Natural killer cell (primary cell): ENCODE data around the gene ULK4. TPM values are rescaled to one million over a fixed set of nuclear protein-coding genes. Genes with fewer than 3 reads are reported as not detected.

Source experiments
- ATAC-seq, 3 donors: fragments of 150-1000 bp in 2 of 3; fragments of 200-7000 bp in 1 of 3; cut with Tn5 transposase; 1 replicate in 1 of 3; 2 replicates in 2 of 3; pipeline ENCODE4 v1.10.0; 2021; ENCODE audit warnings: mild to moderate bottlenecking in 2 of 3, moderate library complexity in 2 of 3
- DNase-seq, 2 donors: peaks; one replicate each; pipeline versions ENCODE4 v3.0.0 to v3.0.0-alpha.2; 2013 to 2021; ENCODE audit warnings: mixed read lengths in 1 of 2
- H3K27ac ChIP-seq: one replicate; pipeline ENCODE4 v1.5.1; 2013; ENCODE audit warnings: mild to moderate bottlenecking, low read length
- H3K27me3 ChIP-seq: one replicate; pipeline ENCODE4 v1.6.1; 2013; ENCODE audit warnings: low read length; ENCODE audit not compliant: control insufficient read depth, insufficient read depth
- H3K36me3 ChIP-seq: one replicate; pipeline ENCODE4 v1.6.1; 2013; ENCODE audit warnings: low read length; ENCODE audit not compliant: control insufficient read depth, insufficient read depth
- H3K4me1 ChIP-seq: one replicate; pipeline ENCODE4 v1.6.1; 2013; ENCODE audit warnings: low read length; ENCODE audit not compliant: control insufficient read depth, insufficient read depth
- H3K4me3 ChIP-seq: one replicate; pipeline ENCODE4 v1.5.1; 2013; ENCODE audit warnings: low read length
- H3K9me3 ChIP-seq: one replicate; pipeline ENCODE4 v1.6.1; 2013; ENCODE audit warnings: low read length; ENCODE audit not compliant: control insufficient read depth, insufficient read depth
- H3K27ac Mint-ChIP-seq, 2 donors: one replicate each; pipeline ENCODE4 v1.8.0; 2022; ENCODE audit warnings: mild to moderate bottlenecking in 2 of 2, mixed read lengths in 2 of 2, moderate library complexity in 1 of 2
- H3K27me3 Mint-ChIP-seq, 2 donors: one replicate each; pipeline ENCODE4 v1.8.0; 2022; ENCODE audit warnings: low read depth in 2 of 2, mixed read lengths in 2 of 2
- H3K36me3 Mint-ChIP-seq: one replicate; pipeline ENCODE4 v1.8.0; 2022; ENCODE audit warnings: mixed read lengths
- H3K4me1 Mint-ChIP-seq, 2 donors: one replicate each; pipeline ENCODE4 v1.8.0; 2022; ENCODE audit warnings: mixed read lengths in 2 of 2
- H3K4me3 Mint-ChIP-seq: one replicate; pipeline ENCODE4 v1.8.0; 2022; ENCODE audit warnings: mild to moderate bottlenecking, moderate library complexity, mixed read lengths
- H3K9me3 Mint-ChIP-seq, 2 donors: one replicate each; pipeline ENCODE4 v1.8.0; 2022; ENCODE audit warnings: mixed read lengths in 2 of 2
- WGBS: methylation state at CpG from one replicate; pipeline ENCODE4 v1.1.7; 2013; ENCODE audit warnings: missing lambda C conversion rate; ENCODE audit not compliant: insufficient coverage; 5-methylcytosine and 5-hydroxymethylcytosine counted together
- intact Hi-C: fragments of 100-400 bp; cut with micrococcal nuclease; formaldehyde crosslinking; loops from one replicate; pipeline ENCODE4 v1.14.2; 2022
- total RNA-seq, 4 donors: library from RNA; stranded (reverse); fragments of 120-200 nt in 1 of 4; gene quantifications; one replicate each; pipeline versions ENCODE4 v1.2.3 to v1.2.4, GENCODE V29; 2013 to 2022
- TF ChIP-seq, protein P1 (sequence below): fragments of 200-600 bp; IDR thresholded peaks from one replicate; pipeline ENCODE4 v1.8.0; 2022; ENCODE audit warnings: antibody characterized with exemption

The ULK4 gene
- total RNA-seq, 3 donors from 2014 or later (not counting 1 experiment from before 2014, with no cell fraction given) = 19.2 to 25.7 (median 21.2) TPM

DNA sequence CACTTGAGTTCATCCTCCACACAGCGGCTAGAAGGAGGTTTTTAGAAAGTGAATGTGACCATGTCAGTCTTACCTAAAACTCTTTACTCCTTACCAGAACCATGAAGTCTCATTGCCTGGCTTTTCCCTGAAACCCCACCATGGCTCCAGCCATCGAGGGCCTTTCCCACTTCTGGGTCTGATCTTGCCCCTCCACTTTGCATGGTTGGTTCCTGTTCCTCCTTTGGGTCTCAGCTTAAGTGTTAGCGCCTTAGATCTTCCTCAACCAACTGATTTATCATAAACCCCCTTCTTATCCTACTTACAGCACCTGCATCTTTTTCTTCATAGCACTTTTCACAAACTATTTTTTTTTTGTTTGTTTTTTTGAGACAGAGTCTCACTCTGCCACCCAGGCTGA lies 45.9 kb upstream of the ULK4 start:
- Mint-ChIP-seq H3K4me1 (peaks cover 6 to 8% of the 10 kb centered on the region in 2 donors), H3K4me3 (no peak overlapping the region), H3K9me3 (no peaks in the 10 kb centered on the region), H3K36me3 (no peaks in the 10 kb centered on the region), H3K27me3 (no peaks in the 10 kb centered on the region), H3K27ac (no peak overlapping the region)
- Histone ChIP-seq H3K27me3 (no peaks in the 10 kb centered on the region), H3K9me3 (no peaks in the 10 kb centered on the region), H3K27ac (no peak overlapping the region), H3K4me1 (peaks cover under 1% of the 10 kb centered on the region), H3K4me3 (no peak overlapping the region), H3K36me3 (no peaks in the 10 kb centered on the region)
- WGBS = 54% methylated on average over 2 of the region's 3 CpGs
- intact Hi-C loops = no loop called here
- no peak for ATAC-seq
- TF ChIP-seq, protein P1, sequence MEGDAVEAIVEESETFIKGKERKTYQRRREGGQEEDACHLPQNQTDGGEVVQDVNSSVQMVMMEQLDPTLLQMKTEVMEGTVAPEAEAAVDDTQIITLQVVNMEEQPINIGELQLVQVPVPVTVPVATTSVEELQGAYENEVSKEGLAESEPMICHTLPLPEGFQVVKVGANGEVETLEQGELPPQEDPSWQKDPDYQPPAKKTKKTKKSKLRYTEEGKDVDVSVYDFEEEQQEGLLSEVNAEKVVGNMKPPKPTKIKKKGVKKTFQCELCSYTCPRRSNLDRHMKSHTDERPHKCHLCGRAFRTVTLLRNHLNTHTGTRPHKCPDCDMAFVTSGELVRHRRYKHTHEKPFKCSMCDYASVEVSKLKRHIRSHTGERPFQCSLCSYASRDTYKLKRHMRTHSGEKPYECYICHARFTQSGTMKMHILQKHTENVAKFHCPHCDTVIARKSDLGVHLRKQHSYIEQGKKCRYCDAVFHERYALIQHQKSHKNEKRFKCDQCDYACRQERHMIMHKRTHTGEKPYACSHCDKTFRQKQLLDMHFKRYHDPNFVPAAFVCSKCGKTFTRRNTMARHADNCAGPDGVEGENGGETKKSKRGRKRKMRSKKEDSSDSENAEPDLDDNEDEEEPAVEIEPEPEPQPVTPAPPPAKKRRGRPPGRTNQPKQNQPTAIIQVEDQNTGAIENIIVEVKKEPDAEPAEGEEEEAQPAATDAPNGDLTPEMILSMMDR = no peak
- DNase-seq = no peak

DNA sequence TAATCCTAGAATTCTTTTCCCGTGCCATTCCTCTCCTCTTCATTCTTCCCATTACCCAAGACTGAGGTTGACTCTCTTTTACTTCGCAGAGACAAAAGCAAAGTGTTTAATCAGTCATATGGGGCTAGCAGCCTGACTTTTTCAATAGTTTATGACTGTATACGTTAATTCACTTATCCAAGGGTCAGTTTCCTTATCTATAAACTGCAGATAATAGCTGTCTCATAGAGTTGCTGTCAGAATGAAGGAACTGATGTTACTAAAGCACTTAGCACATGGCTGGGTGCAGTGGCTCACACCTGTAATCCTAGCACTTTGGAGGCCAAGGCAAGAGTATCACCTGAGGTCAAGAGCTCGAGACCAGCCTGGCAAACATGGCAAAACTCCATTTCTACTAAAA lies 43.5 kb upstream of the ULK4 start:
- no peaks in the 10 kb centered on the region for H3K36me3 ChIP-seq
- Mint-ChIP-seq H3K36me3 (no peaks in the 10 kb centered on the region), H3K27me3 (peaks cover 0 to 2% of the 10 kb centered on the region in 2 donors), H3K4me1 (no peaks in the 10 kb centered on the region), H3K9me3 (no peaks in the 10 kb centered on the region), H3K4me3 (no peak overlapping the region), H3K27ac (no peak overlapping the region)
- TF ChIP-seq, protein P1 = no peak
- H3K9me3 ChIP-seq = no peaks in the 10 kb centered on the region
- H3K4me1 ChIP-seq = no peaks in the 10 kb centered on the region
- 86% methylated on average over 4 of the region's 4 CpGs for WGBS
- no peak for ATAC-seq
- H3K4me3 ChIP-seq = no peak overlapping the region
- intact Hi-C loops = no loop called here
- no peak overlapping the region for H3K27ac ChIP-seq
- DNase-seq = no peak
- no peaks in the 10 kb centered on the region for H3K27me3 ChIP-seq

DNA sequence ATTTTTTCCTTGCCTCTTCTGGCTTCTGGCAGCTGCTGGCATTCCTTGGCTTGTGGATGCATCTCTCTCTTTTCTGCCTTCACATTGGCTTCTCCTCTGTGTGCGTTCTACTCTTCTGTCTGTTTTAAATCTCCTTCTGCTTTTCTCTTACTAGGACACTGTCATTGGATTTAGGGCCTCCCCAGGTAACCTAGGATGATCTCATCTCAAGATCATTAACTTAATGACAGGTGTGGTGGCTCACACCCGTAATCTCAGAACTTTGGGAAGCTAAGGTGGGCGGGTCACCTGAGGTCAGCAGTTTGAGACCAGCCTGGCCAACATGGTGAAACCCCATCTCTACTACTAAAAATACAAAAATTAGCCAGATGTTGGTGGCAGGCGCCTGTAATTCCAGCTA lies 40.9 kb upstream of the ULK4 start:
- intact Hi-C loops = no loop called here
- Mint-ChIP-seq H3K9me3 (no peaks in the 10 kb centered on the region), H3K4me1 (no peaks in the 10 kb centered on the region), H3K4me3 (no peak overlapping the region), H3K27ac (no peak overlapping the region), H3K27me3 (peaks cover 0 to 2% of the 10 kb centered on the region in 2 donors), H3K36me3 (no peaks in the 10 kb centered on the region)
- 93% methylated on average over 4 of the region's 4 CpGs for WGBS
- Histone ChIP-seq H3K4me3 (no peak overlapping the region), H3K27me3 (no peaks in the 10 kb centered on the region), H3K27ac (no peak overlapping the region), H3K4me1 (no peaks in the 10 kb centered on the region), H3K36me3 (no peaks in the 10 kb centered on the region), H3K9me3 (no peaks in the 10 kb centered on the region)
- TF ChIP-seq, protein P1 = no peak
- ATAC-seq (no peak), DNase-seq (no peak)

DNA sequence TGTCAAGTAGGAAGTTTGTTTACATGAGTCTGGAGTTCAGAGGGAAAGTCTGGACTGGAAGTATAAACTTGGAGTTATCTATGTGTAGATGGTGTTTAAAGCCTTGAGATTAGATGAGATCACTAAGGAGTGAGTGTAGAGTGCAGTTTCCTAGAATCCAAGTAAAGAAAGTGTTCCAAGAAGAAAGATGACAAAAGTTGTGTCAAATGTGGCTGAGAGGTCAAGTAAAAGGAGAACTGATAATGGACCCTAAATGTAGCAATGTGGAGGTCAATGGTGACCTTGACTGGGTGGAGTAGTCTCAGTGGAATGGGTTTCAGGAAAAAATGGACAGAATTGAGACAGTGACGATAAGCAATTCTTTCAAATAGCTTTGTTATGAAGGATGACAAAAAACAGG lies 39.9 kb upstream of the ULK4 start:
- WGBS = 84% methylated on average over 1 of the region's 1 CpG
- Histone ChIP-seq H3K4me1 (no peaks in the 10 kb centered on the region), H3K27ac (no peak overlapping the region), H3K27me3 (no peaks in the 10 kb centered on the region), H3K4me3 (no peak overlapping the region), H3K36me3 (no peaks in the 10 kb centered on the region), H3K9me3 (no peaks in the 10 kb centered on the region)
- no peaks in the 10 kb centered on the region for H3K36me3 Mint-ChIP-seq
- TF ChIP-seq, protein P1 = no peak
- no peak for ATAC-seq
- intact Hi-C loops = no loop called here
- no peak overlapping the region for H3K4me3 Mint-ChIP-seq
- H3K27ac Mint-ChIP-seq = no peak overlapping the region
- H3K4me1 Mint-ChIP-seq = no peaks in the 10 kb centered on the region
- H3K27me3 Mint-ChIP-seq = peaks cover 0 to 2% of the 10 kb centered on the region in 2 donors
- DNase-seq = no peak
- no peaks in the 10 kb centered on the region for H3K9me3 Mint-ChIP-seq
